HG03571 (cell line): ENCODE results near the gene ABR.
"Not testable (repeated sequence)": the region's sequence is repeated elsewhere in the genome, so short reads cannot be mapped to it uniquely, and the experiment has no call there.

Experiments used
- ATAC-seq: cut with Tn5 transposase; IDR thresholded peaks from one replicate; pipeline ENCODE4 v1.9.1; 2021; ENCODE audit not compliant: unreplicated experiment

Gene ABR

DNA sequence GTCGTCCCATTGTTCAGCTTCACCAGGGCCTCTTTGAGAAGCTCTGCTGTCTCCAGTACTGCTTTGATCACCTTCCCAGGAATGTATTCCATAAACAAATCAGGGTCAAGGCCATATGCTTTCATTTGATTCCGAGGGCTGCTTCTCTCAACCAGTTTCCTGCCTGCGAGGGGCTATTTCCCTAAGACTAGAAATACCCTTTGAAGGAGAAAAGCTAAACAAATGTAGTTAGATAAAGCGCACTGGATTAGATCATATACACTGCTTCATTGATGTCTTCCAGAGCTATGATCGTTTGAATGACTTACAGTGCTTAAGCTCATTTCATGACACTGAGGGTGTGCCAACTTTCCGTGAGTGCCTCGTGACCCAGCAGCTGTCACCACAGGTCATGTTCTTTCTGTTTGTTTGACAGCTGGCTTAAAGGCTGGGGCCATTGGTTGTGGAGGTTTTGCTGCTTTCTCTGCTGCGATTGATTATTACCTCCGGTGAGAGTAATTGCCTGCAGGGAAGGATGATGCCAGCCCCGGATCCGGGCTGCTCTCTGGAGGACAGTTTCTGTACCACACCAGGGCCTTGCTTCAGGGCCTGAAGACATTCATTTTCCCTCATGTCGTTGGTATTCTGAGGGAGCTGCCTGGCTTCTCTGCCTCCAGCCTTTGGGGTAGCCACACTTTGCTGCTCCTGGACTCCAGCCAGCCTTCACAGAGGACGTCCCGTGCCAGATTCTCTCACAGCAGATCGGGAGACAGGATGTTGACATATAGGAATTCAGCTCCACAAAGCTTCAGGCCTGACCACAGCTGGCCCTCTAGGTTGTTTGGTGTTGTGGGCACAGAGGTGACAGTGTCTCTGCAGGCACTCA is 179.0 kb downstream of the ABR start:
- ATAC-seq: no peak

DNA sequence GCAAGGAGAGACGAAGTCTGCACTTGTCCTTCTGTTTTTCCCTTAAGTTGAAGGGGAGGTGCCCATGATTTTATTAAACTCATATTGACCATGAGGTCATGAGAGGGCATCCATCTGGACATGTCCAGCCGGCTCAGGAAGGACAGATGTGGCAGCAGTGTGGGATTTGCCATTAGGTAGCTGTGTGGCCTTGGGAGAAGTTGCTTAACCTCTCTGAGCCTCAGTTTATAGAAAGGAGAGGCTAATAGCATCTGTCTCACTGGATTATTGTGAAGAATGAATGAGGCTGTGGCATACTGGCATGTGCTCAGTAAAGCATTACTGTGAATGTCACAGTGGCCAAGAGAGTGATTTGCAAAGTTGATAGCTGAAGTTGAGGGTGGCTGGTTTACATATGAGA is 181.7 kb downstream of the ABR start:
- ATAC-seq: no peak

DNA sequence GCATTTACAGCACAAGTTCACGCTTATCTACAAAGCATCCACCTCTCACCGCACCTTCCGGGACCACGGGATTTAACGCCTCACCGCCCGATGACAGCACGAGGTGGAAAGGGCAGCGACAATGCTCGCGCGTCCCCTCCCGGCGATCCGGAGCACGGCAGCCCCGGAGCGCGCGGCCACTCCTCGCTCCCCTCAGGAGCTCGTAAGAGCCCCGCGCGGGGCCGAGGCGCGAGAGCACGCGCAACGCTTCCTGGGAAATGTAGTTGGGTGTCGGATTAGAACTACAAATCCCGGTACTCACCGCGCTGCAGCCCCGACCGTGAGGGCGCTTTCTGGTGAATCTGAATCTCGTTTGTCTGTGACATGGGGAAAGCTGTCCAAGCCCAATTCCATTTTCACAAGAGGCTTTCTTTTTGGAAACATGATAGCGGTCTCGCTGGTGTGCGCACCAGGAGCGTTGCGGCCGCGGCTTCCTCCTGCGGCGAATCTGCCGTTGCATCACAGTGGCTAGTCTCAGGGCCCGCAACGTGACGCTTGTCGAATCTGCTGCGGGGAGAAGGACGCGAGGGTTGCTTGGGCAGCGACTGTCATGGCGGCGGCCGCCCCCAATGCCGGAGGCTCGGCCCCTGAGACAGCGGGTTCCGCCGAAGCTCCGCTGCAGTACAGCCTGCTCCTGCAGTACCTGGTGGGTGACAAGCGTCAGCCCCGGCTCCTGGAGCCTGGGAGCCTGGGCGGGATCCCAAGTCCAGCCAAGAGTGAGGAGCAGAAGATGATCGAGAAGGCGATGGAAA is 183.0 kb downstream of the ABR start, which contains the start of gene TIMM22:
Gene TIMM22, plus strand, starts transcription at position 576 of the 791 bp plus-strand sequence. Its CDS starts 14 bp downstream, at position 590.
- peak; percentile 88 for ATAC-seq

DNA sequence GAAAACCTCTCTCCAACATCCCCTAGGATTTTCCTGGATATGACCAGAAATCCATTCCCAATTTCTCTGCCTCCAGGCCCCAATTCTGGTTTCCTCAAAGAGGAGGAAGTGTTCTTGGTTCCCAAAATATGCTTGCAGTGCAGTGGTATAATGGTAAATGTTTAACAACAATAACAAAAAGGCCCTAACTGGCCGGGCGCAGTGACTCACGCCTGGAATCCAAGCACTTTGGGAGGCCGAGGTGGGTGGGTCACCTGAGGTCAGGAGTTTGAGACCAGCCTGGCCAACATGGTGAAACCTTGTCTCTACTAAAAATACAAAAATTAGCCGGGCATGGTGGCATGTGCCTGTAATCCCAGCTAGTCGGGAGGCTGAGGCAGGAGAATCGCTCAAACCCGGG is 184.5 kb downstream of the ABR start:
- not testable (repeated sequence) for ATAC-seq

DNA sequence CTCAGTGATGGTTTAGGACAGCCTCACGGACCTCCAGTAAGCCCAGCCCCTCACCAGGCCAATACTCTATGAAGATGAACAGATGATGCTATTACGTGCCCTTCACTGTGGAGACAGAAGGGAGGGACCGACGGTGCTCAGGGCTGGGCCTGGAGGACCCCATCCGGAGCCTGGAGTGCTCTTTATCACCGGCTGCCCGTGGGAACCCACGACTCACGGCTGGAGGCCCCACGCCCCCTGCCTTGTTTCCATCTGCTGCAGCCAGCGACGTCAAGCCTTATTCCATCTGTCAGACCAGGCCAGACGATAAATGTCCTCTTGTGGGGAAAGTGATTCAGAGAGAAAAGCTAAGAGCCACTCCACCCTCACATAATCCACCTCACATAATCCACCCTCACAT is 186.8 kb downstream of the ABR start:
- no peak for ATAC-seq

DNA sequence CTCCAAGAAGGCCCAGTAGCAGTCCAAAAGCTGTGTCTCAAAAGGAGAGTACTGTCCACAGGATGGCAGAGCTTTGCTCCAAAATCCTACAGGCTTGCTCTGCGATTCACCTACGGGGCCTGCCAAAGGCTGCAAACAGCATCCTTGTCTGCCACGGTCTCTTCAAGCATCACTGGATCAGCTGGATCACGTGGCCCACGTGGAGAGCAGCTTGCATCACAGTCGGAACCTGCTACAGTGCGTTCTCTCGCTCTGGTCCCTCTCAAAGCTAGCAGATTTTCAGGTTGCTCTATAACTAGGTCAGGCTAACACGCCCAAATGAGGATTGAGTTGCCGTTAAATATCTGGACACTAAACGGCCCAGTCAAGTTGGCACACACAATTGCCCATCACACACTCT is 191.2 kb downstream of the ABR start:
- no peak for ATAC-seq

DNA sequence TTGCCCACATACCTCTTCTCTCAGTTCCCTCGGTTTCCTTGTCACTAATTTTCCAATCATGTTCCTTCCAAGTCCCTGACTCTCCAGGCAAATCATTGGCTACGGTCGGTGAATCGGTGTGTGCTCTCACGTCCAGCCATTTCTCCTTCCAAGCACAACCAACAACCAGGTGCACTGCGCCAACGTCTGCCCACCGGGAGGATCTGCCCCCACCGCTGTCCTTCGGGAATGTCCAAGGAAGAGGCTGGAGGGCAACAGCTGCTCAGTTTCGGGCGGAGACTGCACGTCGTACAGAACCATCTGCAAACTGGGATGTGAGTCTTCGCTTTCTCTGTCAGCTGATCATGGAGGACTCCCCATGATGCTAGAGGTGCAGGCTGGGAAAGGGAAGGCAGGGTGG is 191.8 kb downstream of the ABR start:
- no peak for ATAC-seq

DNA sequence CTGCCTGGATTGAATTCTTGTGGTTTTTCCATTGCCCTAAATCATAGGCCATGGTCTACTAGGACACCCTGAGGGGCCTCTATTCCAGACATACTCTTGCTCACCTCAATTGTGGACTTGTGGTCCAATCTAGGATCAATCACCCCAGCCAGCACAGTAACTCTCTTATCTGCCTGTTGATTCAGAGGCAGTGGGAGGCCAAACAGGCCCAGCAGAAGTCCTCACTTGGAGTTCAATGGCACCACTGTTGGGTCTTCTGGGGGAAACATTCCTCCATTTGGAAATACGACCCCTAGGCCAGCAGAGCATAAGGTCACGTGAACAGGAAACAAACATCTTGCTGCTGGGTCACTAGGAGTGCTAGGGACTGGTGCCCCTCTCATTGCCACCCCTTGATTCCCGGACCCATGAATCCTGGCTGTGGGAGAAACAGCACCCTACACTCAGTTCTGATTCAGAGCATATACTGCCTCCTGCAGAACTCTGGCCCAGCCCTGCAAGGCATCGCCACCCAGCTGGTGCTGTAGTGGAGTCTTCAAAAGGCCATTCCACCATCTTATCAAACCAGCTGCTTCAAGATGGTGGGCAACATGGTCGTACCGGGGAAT is 193.4 kb downstream of the ABR start:
- ATAC-seq: no peak

DNA sequence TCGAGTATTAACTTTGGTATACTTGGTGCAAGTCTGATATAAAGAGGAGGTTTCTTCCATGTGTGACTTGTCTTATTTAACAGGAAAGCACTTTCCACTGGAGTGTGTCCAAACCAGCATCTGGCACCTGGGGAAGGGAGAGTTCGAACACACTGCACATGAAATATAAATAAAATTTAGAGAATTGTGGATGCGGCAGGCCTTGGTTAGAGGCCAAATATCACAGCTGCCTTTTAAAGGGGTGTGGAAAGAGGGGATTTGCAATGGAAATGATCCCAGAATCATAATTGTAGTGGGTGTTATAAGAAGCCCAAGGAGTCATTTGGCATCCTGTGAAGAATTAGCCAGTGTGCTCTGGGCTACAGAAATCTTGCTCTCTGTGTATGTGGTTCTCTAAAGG is 195.9 kb downstream of the ABR start:
- ATAC-seq: no peak

DNA sequence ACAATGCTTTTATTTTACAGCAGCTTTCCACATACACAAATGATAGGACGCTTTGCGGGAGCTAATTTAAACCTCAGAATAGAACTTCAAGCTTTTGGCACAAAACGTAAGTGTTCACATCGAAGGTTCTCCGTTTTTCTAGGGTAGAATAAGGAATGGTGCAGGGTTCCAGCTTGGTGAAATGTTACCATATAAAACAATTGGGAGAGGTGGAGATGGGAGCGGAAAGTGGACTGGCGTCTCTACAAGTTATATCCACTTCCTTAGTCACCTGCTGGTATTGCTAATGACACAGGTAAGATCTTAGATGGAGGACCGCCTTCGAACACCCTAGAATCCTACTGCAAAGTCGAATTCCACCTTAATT is 198.5 kb downstream of the ABR start:
- no peak for ATAC-seq

DNA sequence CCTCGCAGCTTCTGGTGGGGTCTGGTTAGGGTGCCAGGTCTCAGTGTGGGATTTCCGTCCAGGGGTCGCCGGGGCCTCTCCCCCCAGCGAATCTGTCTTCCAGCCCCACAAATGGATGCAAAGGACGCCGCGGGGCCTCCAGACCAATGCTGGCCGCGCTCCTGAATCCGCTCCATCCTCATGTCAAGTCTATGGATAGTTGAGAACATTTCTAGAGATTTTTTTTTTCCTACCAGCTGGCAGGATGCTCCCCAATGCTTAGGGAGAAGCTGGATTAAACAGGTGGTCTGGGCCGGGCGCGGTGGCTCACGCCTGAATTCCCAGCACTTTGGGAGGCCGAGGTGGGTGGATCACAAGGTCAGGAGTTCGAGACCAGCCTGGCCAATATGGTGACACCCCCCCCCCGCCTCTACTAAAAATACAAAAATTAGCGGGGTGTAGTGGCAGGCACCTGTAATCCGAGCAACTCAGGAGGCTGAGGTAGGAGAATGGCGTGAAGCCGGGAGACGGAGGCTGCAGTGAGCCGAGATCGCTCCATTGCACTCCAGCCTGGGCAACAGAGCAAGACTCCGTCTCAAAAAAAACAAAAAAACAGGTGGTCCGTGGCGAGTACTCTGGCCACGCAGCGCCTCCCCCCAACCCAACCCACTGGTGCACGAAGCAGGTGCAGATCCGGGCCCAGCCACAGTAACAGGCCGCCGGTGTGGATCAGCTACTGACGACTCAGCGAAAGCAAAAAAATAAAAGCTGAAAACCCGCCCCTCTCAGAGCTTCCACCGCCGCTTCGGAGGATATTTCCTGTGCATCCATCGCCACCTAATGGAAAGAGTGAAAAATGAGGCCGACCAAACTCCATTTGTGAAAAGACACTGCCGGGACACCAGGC is 199.1 kb downstream of the ABR start:
- no peak for ATAC-seq

DNA sequence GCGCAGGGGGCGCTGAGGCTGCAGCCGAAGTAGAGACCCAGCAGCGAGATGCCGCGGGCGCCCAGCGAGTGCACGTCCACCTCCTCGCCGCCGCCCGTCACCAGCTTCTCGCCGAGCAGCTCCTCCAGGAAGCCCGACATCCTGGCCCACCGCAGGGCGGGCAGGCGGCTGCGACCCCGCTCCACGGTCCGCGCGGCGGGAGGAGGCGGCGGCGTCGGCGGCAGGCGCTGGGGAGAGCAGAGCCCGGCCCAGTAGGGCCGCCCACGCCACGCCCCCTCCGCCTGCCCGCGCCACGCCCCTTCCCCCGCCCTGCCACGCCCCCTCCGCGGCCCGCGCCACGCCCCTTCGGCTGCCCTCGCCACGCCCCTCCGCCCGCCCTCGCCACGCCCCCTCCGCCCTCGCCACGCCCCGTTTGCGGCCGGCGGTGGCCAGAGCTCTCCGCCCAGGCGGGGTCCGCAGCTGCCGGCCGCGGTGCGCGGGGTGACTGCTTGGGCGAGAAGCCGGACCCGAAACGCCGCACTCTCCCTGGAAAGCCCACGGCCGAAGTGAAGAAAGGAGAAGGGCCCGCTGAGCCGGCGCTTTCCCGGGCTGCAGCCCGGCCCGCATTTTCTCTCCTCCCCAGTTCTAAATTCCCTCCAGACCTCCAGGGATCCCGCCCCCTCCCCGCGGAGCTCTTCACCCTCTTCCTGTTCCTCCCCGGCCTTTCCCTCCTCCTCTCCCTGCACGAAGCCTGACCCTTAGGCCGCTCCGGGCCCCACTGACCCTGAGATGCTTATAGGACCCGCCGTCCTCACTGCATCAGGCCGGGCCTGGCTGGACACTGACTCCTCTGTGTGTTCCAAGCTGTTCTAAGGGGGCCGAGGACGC is 200.0 kb downstream of the ABR start, which contains the start of gene NXN:
Gene NXN, minus strand, starts transcription at position 238 of the 867 bp plus-strand sequence.
- peak; percentile 58 for ATAC-seq

DNA sequence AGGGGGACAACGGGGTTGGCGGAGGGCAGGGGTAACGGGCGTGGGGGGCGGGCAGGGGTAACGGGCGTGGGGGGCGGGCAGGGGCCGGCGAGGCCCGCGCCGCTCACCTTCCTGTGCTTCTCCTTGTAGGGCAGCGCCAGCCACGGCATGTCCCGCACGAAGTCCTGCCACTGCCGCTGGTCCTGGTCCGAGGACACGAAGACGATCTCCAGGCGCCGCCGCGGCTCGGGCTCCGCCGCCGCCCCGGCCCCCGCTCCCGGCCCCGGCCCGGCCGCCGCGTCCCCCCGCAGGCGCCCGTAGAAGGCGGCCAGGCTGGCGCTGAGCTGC is 200.6 kb downstream of the ABR start:
- ATAC-seq: peak; percentile 26

DNA sequence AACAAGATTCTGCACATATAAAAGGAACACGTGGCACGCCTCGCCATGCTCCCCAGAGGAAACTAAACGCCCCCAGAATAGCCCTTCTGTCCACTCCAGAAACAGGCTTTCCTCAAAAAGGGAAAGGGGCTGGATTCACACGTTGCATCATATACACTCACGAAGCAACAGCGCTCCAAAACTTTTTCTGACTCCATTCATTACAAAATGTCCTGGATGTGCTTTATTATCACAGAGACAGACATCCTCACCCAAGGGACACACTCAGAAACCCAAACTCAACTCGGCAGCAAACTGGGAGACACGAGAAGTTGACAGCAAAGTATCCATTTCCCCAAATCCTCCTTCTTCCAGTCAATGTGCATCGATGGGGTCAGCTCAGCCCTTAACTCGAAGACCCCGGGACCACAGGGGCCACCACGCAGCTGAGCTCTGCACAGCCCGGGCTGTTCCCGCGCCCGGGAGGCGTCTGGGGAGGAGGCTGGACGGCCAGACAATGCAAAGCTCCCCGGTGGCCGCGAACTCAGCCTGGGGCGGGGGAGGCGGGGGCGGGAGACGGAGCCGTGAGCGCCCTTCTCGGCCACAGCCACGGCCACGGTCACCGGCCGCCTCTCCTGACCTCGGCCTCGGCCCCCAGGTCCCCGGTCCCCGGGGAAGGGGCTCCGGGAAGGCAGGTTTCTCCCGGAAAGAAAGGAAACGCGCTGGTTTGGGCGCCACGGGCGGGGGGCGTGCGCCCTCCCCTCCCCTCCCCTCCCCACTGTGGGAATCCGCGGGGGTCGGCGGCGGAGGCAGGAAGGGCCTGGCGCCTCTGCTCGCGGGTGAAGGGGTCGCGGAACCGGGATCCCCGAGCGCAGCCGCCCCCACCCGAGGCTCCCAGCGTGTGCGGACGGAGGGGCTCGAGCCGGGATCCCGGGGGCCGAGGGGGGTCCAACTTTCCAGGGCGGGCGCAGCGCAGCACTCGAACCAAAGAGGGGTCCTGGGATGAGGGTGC is 201.4 kb downstream of the ABR start:
- no peak for ATAC-seq

DNA sequence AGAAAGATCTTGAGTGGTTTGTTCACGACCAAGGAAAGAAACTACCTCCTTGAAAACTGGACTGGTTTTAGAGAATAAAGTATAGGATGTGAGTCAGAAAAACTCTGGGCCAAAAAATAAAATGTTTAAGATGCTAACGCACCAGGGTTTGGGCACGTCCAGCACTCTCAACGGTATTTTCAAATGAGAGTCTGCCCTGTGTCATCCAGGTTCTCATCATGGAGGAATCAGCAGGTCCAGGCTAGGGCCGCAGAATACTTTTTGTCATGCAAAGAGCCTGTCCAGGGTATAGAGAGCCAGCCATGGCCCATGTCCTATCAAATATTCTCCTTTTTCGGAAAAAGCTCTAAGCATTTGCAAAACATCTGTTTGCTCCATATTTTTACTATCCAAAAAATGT is 202.6 kb downstream of the ABR start:
- no peak for ATAC-seq

DNA sequence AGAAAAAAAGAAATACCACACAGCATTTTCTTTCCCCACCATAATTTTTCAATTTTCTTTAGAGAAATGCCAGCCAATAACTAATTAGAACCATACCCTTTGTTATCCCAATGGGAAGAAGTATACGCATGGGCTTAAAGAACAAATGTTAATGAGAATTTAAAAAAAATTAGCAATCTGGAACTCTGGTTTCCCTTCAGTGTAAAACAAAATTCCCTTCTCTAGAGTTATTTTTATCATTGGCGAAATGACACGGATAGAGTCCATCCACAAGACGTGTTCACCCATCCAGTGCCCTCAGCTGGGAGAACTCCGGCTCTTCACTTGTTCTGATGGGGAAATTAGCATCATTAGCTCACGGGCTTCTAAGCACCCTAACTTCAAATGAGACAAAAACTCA is 203.5 kb downstream of the ABR start:
- no peak for ATAC-seq

DNA sequence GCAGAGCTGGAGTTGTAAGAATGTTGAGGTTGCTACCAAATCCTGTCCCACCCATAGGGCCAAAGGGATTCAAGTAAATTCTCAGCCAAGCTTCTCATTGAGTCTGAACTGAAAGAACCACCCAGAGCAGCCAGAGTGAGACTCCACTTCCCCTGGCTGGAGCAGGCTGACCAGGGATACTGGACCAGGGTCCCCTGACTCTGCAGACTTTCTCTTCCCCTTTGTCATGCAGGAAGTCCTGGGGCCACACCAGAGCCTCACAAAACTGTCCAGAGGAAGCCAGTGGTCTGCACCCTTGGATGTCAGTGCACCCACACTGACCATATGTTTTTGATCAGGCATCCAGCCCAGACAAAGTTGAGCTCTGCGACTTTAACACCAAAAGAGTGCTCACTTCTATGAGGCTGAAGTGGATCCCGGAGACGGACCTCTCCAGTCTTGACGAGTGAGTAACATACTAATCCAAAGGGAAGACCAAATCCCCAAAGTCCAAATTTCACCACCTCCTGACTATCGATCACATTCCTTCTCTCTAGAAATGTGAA is 204.3 kb downstream of the ABR start:
- ATAC-seq: no peak

DNA sequence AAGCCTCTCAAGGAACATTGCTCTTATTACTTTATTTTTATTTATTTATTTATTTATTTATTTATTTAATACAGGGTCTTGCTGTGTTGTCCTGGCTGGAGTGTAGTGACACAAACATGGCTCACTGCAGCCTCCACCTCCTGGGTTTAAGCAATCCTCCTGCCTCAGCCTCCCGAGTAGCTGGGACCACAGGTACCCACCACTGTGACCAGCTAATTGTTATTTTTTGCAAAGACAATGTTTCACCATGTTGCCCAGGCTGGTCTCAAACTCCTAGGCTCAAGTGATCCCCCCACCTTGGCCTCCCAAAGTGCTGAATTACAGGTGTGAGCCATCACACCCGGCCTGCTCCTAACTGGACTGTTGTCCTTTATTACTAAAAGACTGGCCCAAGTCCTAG is 205.0 kb downstream of the ABR start:
- ATAC-seq: not testable (repeated sequence)
